Endometrial microvascular endothelial cells (primary cell): Measurements from ENCODE around the gene REXO5. TPM values are rescaled to one million over a fixed set of nuclear protein-coding genes. Genes with fewer than 3 reads are reported as not detected.
"Not testable (repeated sequence)": the region's sequence is repeated elsewhere in the genome, so short reads cannot be mapped to it uniquely, and the experiment has no call there.

Experiments
- in situ Hi-C: cut with HindIII; loops from 2 replicates; pipeline ENCODE4 v1.10.0; 2017; ENCODE audit warnings: low sequenced_read_pairs, low pct_unique_long_range_greater_than_20kb; ENCODE audit errors: inconsistent ontology term
- total RNA-seq: library from RNA; depleted of rRNA; stranded (reverse); fragments of >200 nt; gene quantifications from one replicate; pipeline ENCODE4 v1.2.3, GENCODE V29; 2015; ENCODE audit errors: inconsistent ontology term

Gene REXO5
- total RNA-seq, 1 donor from 2014 or later = 4.4 TPM

GRCh38 chr16:20839504-20839903, 33.2 kb downstream of the REXO5 start:
- in situ Hi-C loops = no loop called here

GRCh38 chr16:20844054-20844453, 37.7 kb downstream of the REXO5 start:
- in situ Hi-C loops = no loop called here

GRCh38 chr16:20844588-20844987, 38.3 kb downstream of the REXO5 start:
- in situ Hi-C loops = no loop called here

- in situ Hi-C loops = no loop called here
These were observed 39.7 kb downstream of the REXO5 start for GRCh38 chr16:20846030-20846429.

- in situ Hi-C loops = no loop called here
These were observed 40.2 kb downstream of the REXO5 start for GRCh38 chr16:20846551-20846950.

- in situ Hi-C loops = no loop called here
These were observed 41.2 kb downstream of the REXO5 start for GRCh38 chr16:20847550-20847949.

GRCh38 chr16:20849589-20850390, 43.5 kb downstream of the REXO5 start:
- in situ Hi-C loops = loop anchor here (10.0 kb wide), 1 partner anchor 55 kb away; the partner anchor contains the start of genes DCUN1D3 and LYRM1

GRCh38 chr16:20850981-20851380, 44.7 kb downstream of the REXO5 start:
- in situ Hi-C loops = loop anchor here (10.0 kb wide), 1 partner anchor 54 kb away; the partner anchor contains the start of genes DCUN1D3 and LYRM1

GRCh38 chr16:20851601-20852000, 45.3 kb downstream of the REXO5 start:
- in situ Hi-C loops = loop anchor here (10.0 kb wide), 1 partner anchor 53 kb away; the partner anchor contains the start of genes DCUN1D3 and LYRM1

- in situ Hi-C loops = loop anchor here (10.0 kb wide), 1 partner anchor 52 kb away; the partner anchor contains the start of genes DCUN1D3 and LYRM1
These were observed 46.8 kb downstream of the REXO5 start for GRCh38 chr16:20853143-20853542.

GRCh38 chr16:20853981-20854620, 47.8 kb downstream of the REXO5 start:
- in situ Hi-C loops = loop anchor here (10.0 kb wide), 1 partner anchor 51 kb away; the partner anchor contains the start of genes DCUN1D3 and LYRM1

- in situ Hi-C loops = loop anchor here (10.0 kb wide), 1 partner anchor 50 kb away; the partner anchor contains the start of genes DCUN1D3 and LYRM1
These were observed 48.6 kb downstream of the REXO5 start for GRCh38 chr16:20854963-20855362.

- in situ Hi-C loops = loop anchor here (10.0 kb wide), 1 partner anchor 48 kb away; the partner anchor contains the start of genes DCUN1D3 and LYRM1
These were observed 51.0 kb downstream of the REXO5 start for GRCh38 chr16:20857281-20857680.

GRCh38 chr16:20859229-20859628, 52.9 kb downstream of the REXO5 start:
- in situ Hi-C loops = loop anchor here (10.0 kb wide), 1 partner anchor 46 kb away; the partner anchor contains the start of genes DCUN1D3 and LYRM1

GRCh38 chr16:20859699-20860098, 53.4 kb downstream of the REXO5 start:
- in situ Hi-C loops = loop anchor here (10.0 kb wide), 1 partner anchor 45 kb away; the partner anchor contains the start of genes DCUN1D3 and LYRM1

GRCh38 chr16:20860361-20860760, 54.0 kb downstream of the REXO5 start:
- in situ Hi-C loops = no loop called here

- in situ Hi-C loops = not testable (repeated sequence)
These were observed 54.7 kb downstream of the REXO5 start for GRCh38 chr16:20860995-20861394.

- in situ Hi-C loops = no loop called here
These were observed 56.0 kb downstream of the REXO5 start for GRCh38 chr16:20862162-20862960.

GRCh38 chr16:20864376-20864775, 58.0 kb downstream of the REXO5 start:
- in situ Hi-C loops = not testable (repeated sequence)
